KMS-11 (cell line): ENCODE results near the gene TUNAR.

Experiments
- H2AFZ ChIP-seq: fragments of 200-600 bp; sonication (generic); 2 replicates; pipeline ENCODE4 v1.6.1; 2016; ENCODE audit warnings: antibody characterized with exemption, mixed run types, low read depth
- H3K27ac ChIP-seq: fragments of 200-600 bp; sonication (generic); 2 replicates; pipeline ENCODE4 v1.6.1; 2016; ENCODE audit warnings: mild to moderate bottlenecking, mixed run types
- H3K27me3 ChIP-seq: fragments of 200-600 bp; sonication (generic); 2 replicates; pipeline ENCODE4 v1.6.1; 2017; ENCODE audit warnings: mild to moderate bottlenecking, low read depth, mixed run types, moderate library complexity; ENCODE audit not compliant: insufficient read depth
- H3K36me3 ChIP-seq: fragments of 200-600 bp; sonication (generic); 2 replicates; pipeline ENCODE4 v1.6.1; 2017; ENCODE audit warnings: mild to moderate bottlenecking, mixed run types; ENCODE audit not compliant: insufficient read depth
- H3K4me1 ChIP-seq: fragments of 200-600 bp; sonication (generic); 2 replicates; pipeline ENCODE4 v1.6.1; 2016; ENCODE audit warnings: mild to moderate bottlenecking, low read depth, mixed run types; ENCODE audit not compliant: poor library complexity, severe bottlenecking
- H3K4me2 ChIP-seq: fragments of 200-600 bp; sonication (generic); 2 replicates; pipeline ENCODE4 v1.7.0; 2016; ENCODE audit warnings: mild to moderate bottlenecking, mixed run types
- H3K4me3 ChIP-seq: fragments of 200-600 bp; sonication (generic); IDR thresholded peaks from 2 replicates; pipeline ENCODE4 v1.6.1; 2017; ENCODE audit warnings: low read depth, low read length, mixed read lengths; ENCODE audit not compliant: insufficient read depth
- H3K79me2 ChIP-seq: fragments of 200-600 bp; sonication (generic); 2 replicates; pipeline ENCODE4 v1.6.1; 2016; ENCODE audit warnings: low read depth, mixed run types; ENCODE audit not compliant: insufficient read depth
- H3K9ac ChIP-seq: fragments of 200-600 bp; sonication (generic); 2 replicates; pipeline ENCODE4 v1.6.1; 2016; ENCODE audit warnings: mild to moderate bottlenecking, mixed run types
- H4K20me1 ChIP-seq: fragments of 200-600 bp; sonication (generic); 2 replicates; pipeline ENCODE4 v1.6.1; 2016; ENCODE audit warnings: mild to moderate bottlenecking, mixed run types; ENCODE audit not compliant: insufficient read depth
- CTCF ChIP-seq: fragments of 200-600 bp; sonication (generic); conservative IDR thresholded peaks from 2 replicates; pipeline ENCODE4 v1.6.1; 2017; ENCODE audit warnings: low read depth, mild to moderate bottlenecking, antibody characterized with exemption, low read length, moderate library complexity, mixed read lengths

The TUNAR gene

GRCh38 chr14:95876761-95877538 is at the start of gene TUNAR:
TUNAR (plus strand) TSS chr14:95876832.
- Histone ChIP-seq H3K36me3 (no peaks in the 10 kb centered on the region), H3K9ac (no peak within 1 kb of the TSS), H2AFZ (no peak within 1 kb of the TSS), H3K4me3 (no peak within 1 kb of the TSS), H3K27ac (no peak within 1 kb of the TSS), H3K4me1 (no peaks in the 10 kb centered on the region), H3K27me3 (no peaks in the 10 kb centered on the region), H3K79me2 (no peaks in the 10 kb centered on the region), H3K4me2 (no peak within 1 kb of the TSS), H4K20me1 (no peaks in the 10 kb centered on the region)
- TF ChIP-seq CTCF, result no peak

- no peak overlapping the region for H2AFZ ChIP-seq
- no peaks in the 10 kb centered on the region for H3K79me2 ChIP-seq
- H3K9ac ChIP-seq, result no peak overlapping the region
- no peak for TF ChIP-seq CTCF
- no peaks in the 10 kb centered on the region for H3K27me3 ChIP-seq
- H3K27ac ChIP-seq, result no peak overlapping the region
- H3K4me3 ChIP-seq, result no peak overlapping the region
- no peaks in the 10 kb centered on the region for H4K20me1 ChIP-seq
- H3K4me2 ChIP-seq, result no peak overlapping the region
- no peaks in the 10 kb centered on the region for H3K36me3 ChIP-seq
- H3K4me1 ChIP-seq, result no peaks in the 10 kb centered on the region
Observed at GRCh38 chr14:95828649-95829265, 47.9 kb upstream of the TUNAR start.

- no peak overlapping the region for H3K9ac ChIP-seq
Observed at GRCh38 chr14:95829321-95829720, 47.3 kb upstream of the TUNAR start.

GRCh38 chr14:95830386-95830785 is 46.2 kb upstream of the TUNAR start:
- Histone ChIP-seq H3K4me2 (no peak overlapping the region), H3K9ac (no peak overlapping the region)

More at GRCh38 chr14:95829321-95829720, 47.3 kb upstream of the TUNAR start:
- no peak overlapping the region for H3K4me3 ChIP-seq
- H3K27me3 ChIP-seq, result no peaks in the 10 kb centered on the region
- no peaks in the 10 kb centered on the region for H3K79me2 ChIP-seq
- no peaks in the 10 kb centered on the region for H4K20me1 ChIP-seq
- H3K27ac ChIP-seq, result no peak overlapping the region
- no peaks in the 10 kb centered on the region for H3K36me3 ChIP-seq
- no peak overlapping the region for H2AFZ ChIP-seq
- H3K4me2 ChIP-seq, result no peak overlapping the region
- no peak for TF ChIP-seq CTCF
- H3K4me1 ChIP-seq, result no peaks in the 10 kb centered on the region

More at GRCh38 chr14:95830386-95830785, 46.2 kb upstream of the TUNAR start:
- Histone ChIP-seq H3K4me3 (no peak overlapping the region), H3K27ac (no peak overlapping the region), H3K4me1 (no peaks in the 10 kb centered on the region), H4K20me1 (no peaks in the 10 kb centered on the region), H3K79me2 (no peaks in the 10 kb centered on the region), H3K27me3 (no peaks in the 10 kb centered on the region), H2AFZ (no peak overlapping the region), H3K36me3 (no peaks in the 10 kb centered on the region)
- no peak for TF ChIP-seq CTCF
